H1 (cell line): ENCODE measurements around the gene CPNE4. TPM values are rescaled to one million over a fixed set of nuclear protein-coding genes. Genes with fewer than 3 reads are reported as not detected.

Source experiments
- CTCF ChIA-PET: fragments of 300-600 bp; sonication (Branson Sonifier 250); formaldehyde crosslinking; loops from one replicate; lab custom pipeline; 2021; ENCODE audit not compliant: partially characterized antibody; lab: Charles Lee
- POLR2A ChIA-PET: fragments of 300-600 bp; sonication (Branson Sonifier 250); formaldehyde crosslinking; loops from one replicate; lab custom pipeline; 2021; ENCODE audit warnings: inconsistent platforms; ENCODE audit not compliant: partially characterized antibody; lab: Charles Lee
- DNase-seq, 2 experiments: peaks; one replicate each; pipeline versions ENCODE4 v3.0.0 to v3.0.0-alpha.2; 2010 to 2022; ENCODE audit warnings: low spot score in 2 of 2, low read depth in 1 of 2, mixed read lengths in 1 of 2
- FAIRE-seq: peaks from 2 replicates; lab custom pipeline; 2011; peaks lifted over from hg19 to GRCh38; lab: Jason Lieb, UNC
- H2AFZ ChIP-seq: 2 replicates; pipeline ENCODE4 v1.8.1; 2012; ENCODE audit warnings: low read length, inconsistent platforms
- H2AK5ac ChIP-seq: 2 replicates; pipeline ENCODE4 v1.6.1; 2013; ENCODE audit warnings: low read depth, low read length
- H2BK120ac ChIP-seq: replicated peaks from 2 replicates; pipeline ENCODE3; 2013; ENCODE audit warnings: low read depth, low read length, inconsistent platforms
- H2BK12ac ChIP-seq: 2 replicates; pipeline ENCODE4 v1.6.1; 2013; ENCODE audit warnings: low read depth, low read length
- H2BK15ac ChIP-seq: 2 replicates; pipeline ENCODE4 v1.6.1; 2013; ENCODE audit warnings: low read length
- H2BK20ac ChIP-seq: 2 replicates; pipeline ENCODE4 v1.6.1; 2013; ENCODE audit warnings: low read length
- H2BK5ac ChIP-seq: 2 replicates; pipeline ENCODE4 v1.6.1; 2013; ENCODE audit warnings: low read depth, low read length
- H3K14ac ChIP-seq: 2 replicates; pipeline ENCODE4 v1.6.1; 2013; ENCODE audit warnings: inconsistent platforms; ENCODE audit not compliant: insufficient read length
- H3K18ac ChIP-seq: 2 replicates; pipeline ENCODE4 v1.6.1; 2013; ENCODE audit warnings: low read length; ENCODE audit errors: extremely low read depth
- H3K23ac ChIP-seq: 2 replicates; pipeline ENCODE4 v1.6.1; 2013; ENCODE audit warnings: inconsistent platforms; ENCODE audit not compliant: insufficient read length
- H3K23me2 ChIP-seq: 2 replicates; pipeline ENCODE4 v1.6.1; 2013; ENCODE audit warnings: low read depth, low read length
- H3K27ac ChIP-seq: 2 replicates; pipeline ENCODE4 v1.6.1; 2011; ENCODE audit warnings: low read depth, low read length, inconsistent platforms
- H3K27me3 ChIP-seq, 4 experiments: replicated peaks in 1 of 4; 1 replicate in 1 of 4; 2 replicates in 3 of 4; pipeline versions ENCODE4 v1.6.1 to v1.8.1; 2011 to 2013; ENCODE audit warnings: low read length in 3 of 4, mild to moderate bottlenecking in 3 of 4, inconsistent platforms in 2 of 4, mixed read lengths in 2 of 4, moderate library complexity in 1 of 4; ENCODE audit not compliant: control insufficient read depth in 3 of 4, insufficient read depth in 3 of 4; ENCODE audit errors: extremely low read depth in 1 of 4
- H3K36me3 ChIP-seq, 4 experiments: 2 replicates each; pipeline versions ENCODE4 v1.6.1 to v1.8.1; 2011 to 2013; ENCODE audit warnings: mild to moderate bottlenecking in 4 of 4, low read length in 3 of 4, moderate library complexity in 2 of 4, control low read depth in 1 of 4, inconsistent platforms in 1 of 4; ENCODE audit not compliant: insufficient read depth in 4 of 4, control insufficient read depth in 2 of 4
- H3K4ac ChIP-seq: replicated peaks from 2 replicates; pipeline ENCODE3; 2013; ENCODE audit warnings: low read length, low read depth, mixed read lengths, inconsistent platforms; ENCODE audit not compliant: insufficient read length
- H3K4me1 ChIP-seq, 4 experiments: replicated peaks in 1 of 4; 1 replicate in 1 of 4; 2 replicates in 3 of 4; pipeline versions ENCODE4 v1.6.1 to v1.8.1; 2011 to 2013; ENCODE audit warnings: low read length in 3 of 4, inconsistent platforms in 2 of 4, mixed read lengths in 1 of 4; ENCODE audit not compliant: insufficient read depth in 4 of 4, control insufficient read depth in 3 of 4
- H3K4me2 ChIP-seq, 2 experiments: 2 replicates each; pipeline versions ENCODE4 v1.6.1 to v1.8.1; 2011 to 2013; ENCODE audit warnings: low read depth in 2 of 2, low read length in 2 of 2, control low read depth in 1 of 2, inconsistent platforms in 1 of 2, mild to moderate bottlenecking in 1 of 2; ENCODE audit not compliant: insufficient read depth in 1 of 2
- H3K4me3 ChIP-seq, 4 experiments: fragments of 200-600, 300-600 bp in 1 of 4; sonication (generic), shearing (Covaris generic), sonication (Bioruptor Twin) in 1 of 4; 2 replicates each; pipeline versions ENCODE4 v1.5.1 to v1.8.1; 2011 to 2016; ENCODE audit warnings: low read length in 4 of 4, low read depth in 3 of 4, control low read depth in 2 of 4, inconsistent platforms in 2 of 4, mild to moderate bottlenecking in 2 of 4, mixed read lengths in 1 of 4, moderate library complexity in 1 of 4; ENCODE audit not compliant: insufficient read depth in 2 of 4; ENCODE audit errors: extremely low read depth in 1 of 4
- H3K56ac ChIP-seq: replicated peaks from 2 replicates; pipeline ENCODE3; 2013; ENCODE audit warnings: low read depth, mild to moderate bottlenecking, mixed read lengths, low read length, inconsistent platforms; ENCODE audit not compliant: insufficient read length
- H3K79me1 ChIP-seq: 2 replicates; pipeline ENCODE4 v1.6.1; 2013; ENCODE audit warnings: low read depth, low read length, control low read depth
- H3K79me2 ChIP-seq, 2 experiments: 2 replicates each; pipeline versions ENCODE4 v1.6.1 to v1.8.1; 2012 to 2013; ENCODE audit warnings: low read length in 2 of 2, mild to moderate bottlenecking in 2 of 2, inconsistent platforms in 1 of 2; ENCODE audit not compliant: insufficient read depth in 2 of 2, control insufficient read depth in 1 of 2
- H3K9ac ChIP-seq, 4 experiments: replicated peaks in 1 of 4; 1 replicate in 1 of 4; 2 replicates in 3 of 4; pipeline versions ENCODE4 v1.6.1 to v1.8.1; 2011 to 2013; ENCODE audit warnings: low read depth in 3 of 4, low read length in 3 of 4, control low read depth in 2 of 4, mild to moderate bottlenecking in 2 of 4, moderate library complexity in 2 of 4, inconsistent platforms in 1 of 4; ENCODE audit errors: extremely low read depth in 1 of 4
- H3K9me3 ChIP-seq, 2 experiments: 2 replicates each; pipeline versions ENCODE4 v1.6.1 to v1.8.1; 2012 to 2013; ENCODE audit warnings: mild to moderate bottlenecking in 2 of 2, moderate library complexity in 2 of 2, control low read depth in 1 of 2, inconsistent platforms in 1 of 2, low read depth in 1 of 2, low read length in 1 of 2, mixed read lengths in 1 of 2; ENCODE audit not compliant: insufficient read depth in 2 of 2
- H4K20me1 ChIP-seq, 2 experiments: replicated peaks in 1 of 2; 2 replicates each; pipeline versions ENCODE3 to v1.8.1; 2011 to 2013; ENCODE audit warnings: inconsistent platforms in 2 of 2, low read length in 2 of 2, mild to moderate bottlenecking in 1 of 2; ENCODE audit not compliant: insufficient read depth in 2 of 2, control insufficient read depth in 1 of 2
- H4K5ac ChIP-seq: 2 replicates; pipeline ENCODE4 v1.6.1; 2013; ENCODE audit warnings: low read length, low read depth, mixed read lengths, inconsistent platforms; ENCODE audit not compliant: insufficient read length
- H4K8ac ChIP-seq: 2 replicates; pipeline ENCODE4 v1.8.0; 2013; ENCODE audit warnings: mild to moderate bottlenecking, moderate library complexity, low read length, inconsistent platforms; ENCODE audit not compliant: insufficient read depth; ENCODE audit errors: extremely low read depth
- H4K91ac ChIP-seq: replicated peaks from 2 replicates; pipeline ENCODE3; 2013; ENCODE audit warnings: low read length, mixed read lengths, inconsistent platforms; ENCODE audit not compliant: insufficient read length
- BCL11A ChIP-seq, 2 experiments: IDR thresholded peaks; one replicate each; pipeline ENCODE4 v1.6.1; 2011; ENCODE audit warnings: low read depth in 2 of 2, low read length in 2 of 2, mild to moderate bottlenecking in 2 of 2
- BRCA1 ChIP-seq: IDR thresholded peaks from 2 replicates; pipeline ENCODE4 v1.6.1; 2012; ENCODE audit warnings: low read depth, low read length, improper control_type of control experiment
- CEBPB ChIP-seq: IDR thresholded peaks from 2 replicates; pipeline ENCODE4 v1.6.1; 2012; ENCODE audit warnings: low read depth, low read length
- CTBP2 ChIP-seq: IDR thresholded peaks from 2 replicates; pipeline ENCODE4 v1.7.0; 2011; ENCODE audit warnings: borderline replicate concordance, mild to moderate bottlenecking, moderate library complexity, mixed read lengths, low read length; ENCODE audit not compliant: insufficient read depth, insufficient read length
- HDAC2 ChIP-seq, 2 experiments: fragments of 300-600 bp in 1 of 2; sonication (generic) in 1 of 2; IDR thresholded peaks; 2 replicates each; pipeline ENCODE4 v1.6.1; 2011 to 2012; ENCODE audit warnings: low read depth in 2 of 2, low read length in 2 of 2, mild to moderate bottlenecking in 2 of 2, moderate library complexity in 2 of 2, borderline replicate concordance in 1 of 2, inconsistent platforms in 1 of 2
- JUND ChIP-seq: IDR thresholded peaks from 2 replicates; pipeline ENCODE4 v1.6.1; 2011; ENCODE audit warnings: mild to moderate bottlenecking, improper control_type of control experiment, low read length
- KDM4A ChIP-seq: IDR thresholded peaks from one replicate; pipeline ENCODE4 v1.7.1; 2012; ENCODE audit warnings: low read depth, mild to moderate bottlenecking, moderate library complexity, low read length, inconsistent platforms; ENCODE audit not compliant: severe bottlenecking
- POU5F1 ChIP-seq: IDR thresholded peaks from 2 replicates; pipeline ENCODE4 v1.6.1; 2011; ENCODE audit warnings: low read depth, mild to moderate bottlenecking, low read length, moderate library complexity
- RAD21 ChIP-seq, 2 experiments: IDR thresholded peaks in 1 of 2; conservative IDR thresholded peaks in 1 of 2; 2 replicates each; pipeline ENCODE4 v1.6.1; 2011; ENCODE audit warnings: low read depth in 2 of 2, low read length in 2 of 2, improper control_type of control experiment in 1 of 2, inconsistent platforms in 1 of 2, mild to moderate bottlenecking in 1 of 2, moderate library complexity in 1 of 2
- RBBP5 ChIP-seq: IDR thresholded peaks from 2 replicates; pipeline ENCODE4 v1.7.1; 2012; ENCODE audit warnings: low read depth, mild to moderate bottlenecking, inconsistent platforms, low read length, moderate library complexity, borderline replicate concordance
- SP2 ChIP-seq: IDR thresholded peaks from 2 replicates; pipeline ENCODE4 v1.6.1; 2012; ENCODE audit warnings: mild to moderate bottlenecking, low read length, inconsistent platforms
- SP4 ChIP-seq: IDR thresholded peaks from 2 replicates; pipeline ENCODE4 v1.6.1; 2012; ENCODE audit warnings: low read length, inconsistent platforms
- WGBS, 2 experiments: shearing (Covaris generic) in 1 of 2; methylation state at CpG; one replicate each; pipeline versions ENCODE4 v1.1.6 to v1.1.7; 2013 to 2015; ENCODE audit warnings: low lambda C conversion rate in 2 of 2, mixed read lengths in 2 of 2, inconsistent platforms in 1 of 2, low coverage in 1 of 2, missing lambda C conversion rate in 1 of 2; ENCODE audit not compliant: insufficient replicate concordance in 2 of 2, insufficient coverage in 1 of 2, insufficient read length in 1 of 2; ENCODE audit errors: extremely low coverage in 1 of 2, missing lambda C conversion rate in 1 of 2; 5-methylcytosine and 5-hydroxymethylcytosine counted together
- polyA plus RNA-seq, 7 experiments: library from polyadenylated mRNA; depleted of rRNA in 3 of 7; stranded (reverse) in 5 of 7; unstranded in 2 of 7; fragments of >200 nt in 5 of 7; fragments of 200-250 nt in 2 of 7; gene quantifications; 1 replicate in 5 of 7; 2 replicates in 1 of 7; 4 replicates in 1 of 7; pipeline versions ENCODE4 v1.2.1 to v1.2.3, GENCODE V29; 2011 to 2013; ENCODE audit warnings: missing spikeins in 2 of 7, mixed read lengths in 2 of 7
- total RNA-seq: library from RNA; stranded (reverse); fragmentation: NEBNext Ultra II Directional; extraction: Animal tissue kit (Norgen Biotek cat#: 25700); gene quantifications from 2 replicates; pipeline ENCODE4 v1.2.1, GENCODE V29; 2021
- TF ChIP-seq, protein P1 (sequence below): IDR thresholded peaks from 2 replicates; pipeline ENCODE4 v1.6.1; 2012; ENCODE audit warnings: inconsistent platforms

The CPNE4 gene
- total and polyA plus RNA-seq, 2 of the 8 experiments (the other 6 are each of a cell fraction or from before 2014, with no cell fraction given): 0.82 to 3.8 TPM

- Histone ChIP-seq H3K14ac (no peak overlapping the region), H2AFZ (peak overlapping the region; percentile 95), H3K4me1 (peaks cover 0 to under 1% (median 0%) of the 10 kb centered on the region in 4 experiments; a peak in 3 of 7 replicates), H3K79me1 (no peaks in the 10 kb centered on the region; the same call in 1 of the 2 replicates), H4K8ac (no peak overlapping the region), H2BK120ac (no peak overlapping the region), H3K4me2 (peak overlapping the region; percentile 90 to 93), H2BK15ac (no peak overlapping the region), H3K23ac (no peak overlapping the region), H3K9me3 (no peaks in the 10 kb centered on the region), H2BK5ac (no peak overlapping the region), H3K18ac (no peak overlapping the region), H3K23me2 (peaks cover 16% of the 10 kb centered on the region), H3K79me2 (no peaks in the 10 kb centered on the region), H3K4ac (no peak overlapping the region), H3K9ac (no peak overlapping the region), H2BK20ac (no peak overlapping the region), H4K5ac (no peak overlapping the region), H2AK5ac (no peak overlapping the region), H3K4me3 (peak overlapping the region; percentile 46 to 79 (median 70); a peak in 7 of 8 replicates), H2BK12ac (no peak overlapping the region; the same call in 1 of the 2 replicates), H3K27me3 (peaks cover 0 to 20% (median 8%) of the 10 kb centered on the region in 4 experiments; a peak in 6 of 7 replicates), H3K27ac (no peak overlapping the region), H3K56ac (no peak overlapping the region), H4K91ac (no peak overlapping the region), H4K20me1 (no peaks in the 10 kb centered on the region), H3K36me3 (no peaks in the 10 kb centered on the region)
- ChIA-PET POLR2A (interaction anchor here (1.3 kb wide), 1 partner anchor 486 kb away, joined by 3 read pairs; no protein-coding TSS in a partner anchor), CTCF (interaction anchor here (0.8 to 3.8 kb wide), 23 partner anchors 15 to 531 kb away, joined by 3 to 39 read pairs (median 3); no protein-coding TSS in a partner anchor)
- 4% methylated on average over 14 of the region's 14 CpGs; no CpG with 5 or more reads in 1 of the 2 experiments for WGBS, 2 experiments
- peak in 1 of 2 experiments; percentile 64 for DNase-seq
- no peak for FAIRE-seq
- no peak for TF ChIP-seq CEBPB
- TF ChIP-seq SP2: no peak
- TF ChIP-seq CTBP2: no peak
- TF ChIP-seq POU5F1: no peak
- TF ChIP-seq HDAC2 (IDR thresholded peaks at IDR 0.05; ENCODE audit: borderline replicate concordance in 1 of 2, low read depth in 2 of 2, low read length in 2 of 2): no peak
- no peak for TF ChIP-seq JUND
- TF ChIP-seq, protein P1, sequence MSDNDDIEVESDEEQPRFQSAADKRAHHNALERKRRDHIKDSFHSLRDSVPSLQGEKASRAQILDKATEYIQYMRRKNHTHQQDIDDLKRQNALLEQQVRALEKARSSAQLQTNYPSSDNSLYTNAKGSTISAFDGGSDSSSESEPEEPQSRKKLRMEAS: no peak
- TF ChIP-seq BCL11A (IDR thresholded peaks at IDR 0.05; ENCODE audit: low read depth in 2 of 2, low read length in 2 of 2): no peak
- no peak for TF ChIP-seq KDM4A
- TF ChIP-seq RAD21 (IDR thresholded peaks at IDR 0.05 in 1 of 2, conservative IDR thresholded peaks at IDR 0.05 in 1 of 2; ENCODE audit: low read depth in 2 of 2, low read length in 2 of 2): no peak
- TF ChIP-seq BRCA1: no peak; the same call in 1 of the 2 replicates
- no peak for TF ChIP-seq RBBP5
- no peak for TF ChIP-seq SP4
Observed at GRCh38 chr3:132034097-132034485, 723 bp downstream of the CPNE4 start.
